Activated CD8-positive, alpha-beta T cell treated with anti-CD3 and anti-CD28 coated beads for 36 hours (primary cell): ENCODE results near the gene ABCC8. TPM values are rescaled to one million over a fixed set of nuclear protein-coding genes. Genes with fewer than 3 reads are reported as not detected.

Experiments
- ATAC-seq: fragments of 200-7000 bp; cut with Tn5 transposase; one replicate; pipeline ENCODE4 v1.10.0; 2021; ENCODE audit warnings: mild to moderate bottlenecking, moderate library complexity
- CTCF ChIA-PET: fragments of 350-600 bp; sonication (Branson Sonifier 250); formaldehyde crosslinking; loops from one replicate; lab custom pipeline; 2021; ENCODE audit warnings: antibody characterized with exemption; lab: Charles Lee
- POLR2A ChIA-PET: fragments of 350-600 bp; sonication (Branson Sonifier 250); formaldehyde crosslinking; loops from one replicate; lab custom pipeline; 2021; ENCODE audit warnings: antibody characterized with exemption; lab: Charles Lee
- DNase-seq: peaks from one replicate; pipeline ENCODE4 v3.0.0-alpha.2; 2020
- H3K27ac Mint-ChIP-seq: one replicate; pipeline ENCODE4 v1.8.0; 2021; ENCODE audit warnings: mild to moderate bottlenecking, mixed read lengths
- H3K27me3 Mint-ChIP-seq: one replicate; pipeline ENCODE4 v1.8.0; 2021; ENCODE audit warnings: mixed read lengths
- H3K36me3 Mint-ChIP-seq: one replicate; pipeline ENCODE4 v1.8.0; 2021; ENCODE audit warnings: low read depth, mixed read lengths
- H3K4me1 Mint-ChIP-seq: one replicate; pipeline ENCODE4 v1.8.0; 2021; ENCODE audit warnings: low read depth, mixed read lengths
- H3K4me3 Mint-ChIP-seq: one replicate; pipeline ENCODE4 v1.8.0; 2021; ENCODE audit warnings: mild to moderate bottlenecking, moderate library complexity, mixed read lengths
- H3K9me3 Mint-ChIP-seq: one replicate; pipeline ENCODE4 v1.8.0; 2021; ENCODE audit warnings: mixed read lengths
- intact Hi-C: fragments of 100-400 bp; cut with micrococcal nuclease; formaldehyde crosslinking; loops from one replicate; pipeline ENCODE4 v1.10.0; 2022
- total RNA-seq, 2 experiments: library from RNA; stranded (reverse); gene quantifications; one replicate each; pipeline ENCODE4 v1.2.3, GENCODE V29; 2021
- TF ChIP-seq, protein P1 (sequence below): fragments of 200-600 bp; IDR thresholded peaks from one replicate; pipeline ENCODE4 v1.8.0; 2022; ENCODE audit warnings: antibody characterized with exemption, mild to moderate bottlenecking

The ABCC8 gene
- total RNA-seq, 2 experiments from 2014 or later, result not detected

DNA sequence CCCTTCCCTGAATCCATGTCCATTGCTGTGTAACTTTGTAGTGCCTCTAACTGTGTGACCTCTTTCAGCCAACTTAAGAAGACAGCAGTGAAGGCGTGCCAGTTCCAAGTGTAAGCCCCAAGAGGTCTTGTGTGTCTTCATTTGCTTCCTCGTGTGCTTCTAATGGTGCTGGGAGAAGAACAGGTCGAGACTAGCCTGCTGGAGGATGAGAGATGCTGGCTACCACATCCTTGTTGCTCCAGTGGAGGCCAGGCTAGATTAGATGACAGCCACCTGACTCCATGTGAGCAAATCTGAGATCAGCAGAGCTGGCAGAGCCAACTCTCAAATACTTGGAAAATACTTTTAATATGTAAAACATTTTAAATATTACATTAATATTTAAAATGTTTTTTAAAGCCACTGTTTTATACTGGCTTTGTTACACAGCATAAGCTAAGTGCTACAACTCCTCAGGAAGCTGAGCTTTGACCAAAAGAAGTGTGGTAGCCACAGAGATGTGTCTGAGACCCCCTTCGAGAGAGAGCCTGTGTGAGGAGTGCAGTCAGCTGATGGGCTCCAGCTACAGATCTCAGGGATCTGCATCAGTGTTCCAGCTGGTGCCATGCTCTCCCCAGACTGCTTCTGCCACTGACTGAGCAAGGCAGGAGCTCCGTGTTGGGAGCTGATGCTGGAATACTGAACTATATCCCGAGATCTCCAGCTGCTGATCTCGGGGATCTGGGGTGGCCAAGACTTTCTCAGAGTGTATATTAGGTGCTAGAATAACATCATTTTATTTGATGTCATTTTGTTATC, 97.1 kb downstream of the ABCC8 start:
- intact Hi-C loops, result no loop called here
- no peaks in the 10 kb centered on the region for H3K9me3 Mint-ChIP-seq
- H3K4me1 Mint-ChIP-seq, result no peaks in the 10 kb centered on the region
- no peaks in the 10 kb centered on the region for H3K27me3 Mint-ChIP-seq
- peaks cover 15% of the 10 kb centered on the region for H3K36me3 Mint-ChIP-seq
- CTCF ChIA-PET, result interaction anchor here (0.7 to 1.4 kb wide), 4 partner anchors 9 to 150 kb away, joined by 3 to 8 read pairs (median 4); partner anchors contain the start of gene KCNJ11
- DNase-seq, result no peak
- no peak overlapping the region for H3K4me3 Mint-ChIP-seq
- no peak for ATAC-seq
- no peak overlapping the region for H3K27ac Mint-ChIP-seq
- POLR2A ChIA-PET, result no interaction called here
- TF ChIP-seq, protein P1, sequence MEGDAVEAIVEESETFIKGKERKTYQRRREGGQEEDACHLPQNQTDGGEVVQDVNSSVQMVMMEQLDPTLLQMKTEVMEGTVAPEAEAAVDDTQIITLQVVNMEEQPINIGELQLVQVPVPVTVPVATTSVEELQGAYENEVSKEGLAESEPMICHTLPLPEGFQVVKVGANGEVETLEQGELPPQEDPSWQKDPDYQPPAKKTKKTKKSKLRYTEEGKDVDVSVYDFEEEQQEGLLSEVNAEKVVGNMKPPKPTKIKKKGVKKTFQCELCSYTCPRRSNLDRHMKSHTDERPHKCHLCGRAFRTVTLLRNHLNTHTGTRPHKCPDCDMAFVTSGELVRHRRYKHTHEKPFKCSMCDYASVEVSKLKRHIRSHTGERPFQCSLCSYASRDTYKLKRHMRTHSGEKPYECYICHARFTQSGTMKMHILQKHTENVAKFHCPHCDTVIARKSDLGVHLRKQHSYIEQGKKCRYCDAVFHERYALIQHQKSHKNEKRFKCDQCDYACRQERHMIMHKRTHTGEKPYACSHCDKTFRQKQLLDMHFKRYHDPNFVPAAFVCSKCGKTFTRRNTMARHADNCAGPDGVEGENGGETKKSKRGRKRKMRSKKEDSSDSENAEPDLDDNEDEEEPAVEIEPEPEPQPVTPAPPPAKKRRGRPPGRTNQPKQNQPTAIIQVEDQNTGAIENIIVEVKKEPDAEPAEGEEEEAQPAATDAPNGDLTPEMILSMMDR, result no peak

DNA sequence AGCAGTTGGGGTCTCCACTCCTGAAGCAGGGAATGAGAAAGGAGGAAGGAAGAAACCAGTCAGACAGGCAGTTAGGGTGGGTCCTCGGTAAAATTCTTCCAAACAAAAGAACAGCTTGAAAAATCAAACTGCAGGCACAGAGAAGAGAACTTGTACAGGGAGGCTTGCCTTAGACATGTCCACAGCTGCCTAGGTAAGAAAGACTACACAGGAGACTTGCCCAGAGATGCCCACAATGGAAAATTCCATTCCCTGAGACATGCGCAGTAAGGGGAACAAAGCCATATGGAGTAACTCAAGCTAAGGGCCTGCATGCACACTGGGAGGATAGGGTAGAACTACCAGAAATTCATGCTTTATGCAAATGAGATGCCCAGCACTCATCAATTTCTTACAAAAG, 98.0 kb downstream of the ABCC8 start:
- ChIA-PET CTCF (interaction anchor here (1.3 to 1.4 kb wide), 2 partner anchors 10 to 149 kb away, joined by 5 to 8 read pairs; partner anchors contain the start of gene KCNJ11), POLR2A (interaction anchor here (1.0 kb wide), 1 partner anchor 10 kb away, joined by 3 read pairs; the partner anchor contains the start of gene KCNJ11)
- Mint-ChIP-seq H3K4me3 (no peak overlapping the region), H3K36me3 (peaks cover 22% of the 10 kb centered on the region), H3K9me3 (no peaks in the 10 kb centered on the region), H3K27me3 (no peaks in the 10 kb centered on the region), H3K27ac (peak overlapping the region; percentile 34), H3K4me1 (no peaks in the 10 kb centered on the region)
- TF ChIP-seq, protein P1, result no peak
- ATAC-seq (no peak), DNase-seq (no peak)
- intact Hi-C loops, result no loop called here

DNA sequence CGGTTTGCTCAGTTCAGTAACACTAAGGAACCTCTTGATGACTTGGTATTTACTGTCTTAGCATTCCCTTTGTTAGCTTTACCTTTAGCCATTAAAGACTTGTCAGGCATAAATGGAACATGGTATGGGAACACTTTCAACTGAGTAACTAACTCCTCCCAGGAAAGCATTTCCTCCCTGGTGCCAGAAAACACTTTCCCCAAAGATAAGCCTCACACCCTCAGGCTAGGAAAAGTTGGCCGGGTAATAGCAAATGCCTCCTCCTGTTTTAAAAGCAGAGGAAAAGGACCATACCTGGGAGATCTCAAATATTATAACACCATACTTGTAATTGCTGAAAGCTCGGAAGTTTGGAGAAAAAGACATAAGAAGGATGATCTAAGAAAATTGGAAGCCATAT, 100.2 kb downstream of the ABCC8 start:
- DNase-seq, result no peak
- POLR2A ChIA-PET, result no interaction called here
- TF ChIP-seq, protein P1, result no peak
- intact Hi-C loops, result no loop called here
- no peak for ATAC-seq
- Mint-ChIP-seq H3K9me3 (peaks cover 17% of the 10 kb centered on the region), H3K4me1 (no peaks in the 10 kb centered on the region), H3K4me3 (no peak overlapping the region), H3K27ac (no peak overlapping the region), H3K27me3 (no peaks in the 10 kb centered on the region), H3K36me3 (peaks cover 43% of the 10 kb centered on the region)
- CTCF ChIA-PET, result no interaction called here

DNA sequence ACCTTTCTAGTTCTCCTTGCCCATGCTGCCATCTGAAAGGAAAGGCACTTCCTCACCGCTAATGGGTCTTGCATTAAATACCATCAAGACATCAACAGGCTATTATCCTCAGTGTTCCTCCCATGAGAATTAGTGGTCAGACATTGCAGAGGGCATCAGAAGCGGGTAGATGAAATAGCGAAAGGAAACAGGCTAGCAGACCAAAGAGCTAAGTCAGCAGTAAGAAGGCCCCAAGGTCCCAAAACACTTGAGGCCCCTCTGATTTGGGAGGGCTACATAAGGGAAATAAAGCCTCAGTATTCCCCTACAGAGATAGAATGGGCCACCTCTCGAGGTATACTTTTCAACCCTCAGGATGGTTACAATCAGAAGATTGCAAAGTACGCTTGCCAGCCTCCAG, 101.1 kb downstream of the ABCC8 start:
- intact Hi-C loops, result no loop called here
- H3K27ac Mint-ChIP-seq, result no peak overlapping the region
- ChIA-PET CTCF (interaction anchor here (0.7 to 2.2 kb wide), 4 partner anchors 8 to 153 kb away, joined by 3 to 14 read pairs (median 4); partner anchors contain the start of gene KCNJ11), POLR2A (interaction anchor here (0.5 kb wide), 1 partner anchor 37 kb away, joined by 3 read pairs; no protein-coding TSS in a partner anchor)
- no peak for DNase-seq
- TF ChIP-seq, protein P1, result no peak
- H3K36me3 Mint-ChIP-seq, result peaks cover 53% of the 10 kb centered on the region
- H3K4me1 Mint-ChIP-seq, result no peaks in the 10 kb centered on the region
- no peaks in the 10 kb centered on the region for H3K27me3 Mint-ChIP-seq
- no peak for ATAC-seq
- no peak overlapping the region for H3K4me3 Mint-ChIP-seq
- H3K9me3 Mint-ChIP-seq, result peaks cover 26% of the 10 kb centered on the region

DNA sequence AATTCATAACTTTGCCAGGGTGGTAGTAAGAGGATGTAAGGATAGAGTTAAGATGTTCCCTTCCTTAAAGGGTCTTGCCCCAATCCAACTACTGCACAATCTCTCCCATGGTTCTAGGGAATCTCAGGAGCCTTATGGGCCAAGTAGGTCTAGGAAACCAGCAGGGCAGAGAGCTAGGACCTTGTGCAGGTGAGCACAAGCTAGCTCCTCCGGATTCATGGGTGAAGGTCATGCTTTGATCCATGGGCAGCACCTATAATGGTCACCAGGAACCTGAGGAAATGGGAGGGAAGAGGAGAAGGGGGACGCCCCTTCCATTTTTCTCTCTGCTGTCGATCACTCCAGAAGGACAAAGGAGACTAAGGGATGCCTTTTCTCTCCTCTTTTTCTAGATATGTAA, 105.0 kb downstream of the ABCC8 start:
- ChIA-PET CTCF (interaction anchor here (1.2 kb wide), 2 partner anchors 13 to 15 kb away, joined by 3 to 4 read pairs; no protein-coding TSS in a partner anchor), POLR2A (no interaction called here)

More for the DNA sequence above, 105.0 kb downstream of the ABCC8 start:
- Mint-ChIP-seq H3K4me3 (no peak overlapping the region), H3K27me3 (no peaks in the 10 kb centered on the region), H3K36me3 (peaks cover 76% of the 10 kb centered on the region), H3K27ac (no peak overlapping the region), H3K9me3 (peaks cover 49% of the 10 kb centered on the region), H3K4me1 (peaks cover 3% of the 10 kb centered on the region)
- TF ChIP-seq, protein P1, result no peak
- DNase-seq (no peak), ATAC-seq (no peak)
- intact Hi-C loops, result no loop called here
